MM.1S (cell line): Measurements from ENCODE around the gene CLTC.

Experiments
- DNase-seq: peaks from one replicate; pipeline ENCODE4 v3.0.0-alpha.2; 2015
- H2AFZ ChIP-seq: fragments of 300-600 bp; sonication (generic); 2 replicates; pipeline ENCODE4 v1.6.0; 2016; ENCODE audit warnings: antibody characterized with exemption, low read length
- H3F3A ChIP-seq: fragments of 300-600 bp; sonication (generic); 2 replicates; pipeline ENCODE4 v1.6.1; 2016; ENCODE audit warnings: mild to moderate bottlenecking, antibody characterized with exemption, low read length, moderate library complexity, mixed read lengths; ENCODE audit not compliant: insufficient read depth
- H3K27ac ChIP-seq: fragments of 300-600 bp; sonication (generic); 2 replicates; pipeline ENCODE4 v1.5.1; 2016; ENCODE audit warnings: mild to moderate bottlenecking, low read length
- H3K27me3 ChIP-seq: fragments of 300-600 bp; sonication (generic); replicated peaks from 2 replicates; pipeline ENCODE4 v1.6.0; 2016; ENCODE audit warnings: low read length; ENCODE audit not compliant: insufficient read depth
- H3K36me3 ChIP-seq: fragments of 300-600 bp; sonication (generic); replicated peaks from 2 replicates; pipeline ENCODE4 v1.6.1; 2016; ENCODE audit warnings: mild to moderate bottlenecking, low read length, mixed read lengths; ENCODE audit not compliant: insufficient read depth
- H3K4me1 ChIP-seq: fragments of 300-600 bp; sonication (generic); 2 replicates; pipeline ENCODE4 v1.6.1; 2016; ENCODE audit warnings: low read length, mixed read lengths
- H3K4me2 ChIP-seq: fragments of 300-600 bp; sonication (generic); 2 replicates; pipeline ENCODE4 v1.6.0; 2016; ENCODE audit warnings: low read depth, low read length
- H3K4me3 ChIP-seq: fragments of 300-600 bp; sonication (generic); 2 replicates; pipeline ENCODE4 v1.5.1; 2016; ENCODE audit warnings: low read length, mixed read lengths
- H3K79me2 ChIP-seq: fragments of 300-600 bp; sonication (generic); 2 replicates; pipeline ENCODE4 v1.6.1; 2016; ENCODE audit warnings: mixed run types, low read length, mixed read lengths
- H3K9ac ChIP-seq: fragments of 300-600 bp; sonication (generic); 2 replicates; pipeline ENCODE4 v1.6.1; 2016; ENCODE audit warnings: low read length, mixed read lengths
- H3K9me2 ChIP-seq: fragments of 300-600 bp; sonication (generic); replicated peaks from 2 replicates; pipeline ENCODE4 v1.6.1; 2016; ENCODE audit warnings: mild to moderate bottlenecking, low read length, mixed read lengths; ENCODE audit not compliant: insufficient read depth
- H3K9me3 ChIP-seq: fragments of 300-600 bp; sonication (generic); replicated peaks from 2 replicates; pipeline ENCODE4 v1.6.1; 2016; ENCODE audit warnings: mild to moderate bottlenecking, low read length, mixed read lengths; ENCODE audit not compliant: insufficient read depth
- H4K20me1 ChIP-seq: fragments of 300-600 bp; sonication (generic); 2 replicates; pipeline ENCODE4 v1.6.1; 2016; ENCODE audit warnings: mild to moderate bottlenecking, low read length, moderate library complexity, mixed read lengths; ENCODE audit not compliant: insufficient read depth
- CTCF ChIP-seq: fragments of 300-600 bp; sonication (generic); IDR thresholded peaks from 2 replicates; pipeline ENCODE4 v1.5.1; 2016; ENCODE audit warnings: antibody characterized with exemption, low read length, mixed read lengths
- EZH2 ChIP-seq: fragments of 300-600 bp; sonication (generic); optimal IDR thresholded peaks from 2 replicates; pipeline ENCODE3; 2017; ENCODE audit warnings: low read depth, mild to moderate bottlenecking, antibody characterized with exemption, low read length, mixed read lengths
- EZH2phosphoT487 ChIP-seq: fragments of 300-600 bp; sonication (generic); IDR thresholded peaks from 2 replicates; pipeline ENCODE4 v1.6.1; 2018; ENCODE audit warnings: antibody characterized with exemption, low read length

The CLTC gene

DNA sequence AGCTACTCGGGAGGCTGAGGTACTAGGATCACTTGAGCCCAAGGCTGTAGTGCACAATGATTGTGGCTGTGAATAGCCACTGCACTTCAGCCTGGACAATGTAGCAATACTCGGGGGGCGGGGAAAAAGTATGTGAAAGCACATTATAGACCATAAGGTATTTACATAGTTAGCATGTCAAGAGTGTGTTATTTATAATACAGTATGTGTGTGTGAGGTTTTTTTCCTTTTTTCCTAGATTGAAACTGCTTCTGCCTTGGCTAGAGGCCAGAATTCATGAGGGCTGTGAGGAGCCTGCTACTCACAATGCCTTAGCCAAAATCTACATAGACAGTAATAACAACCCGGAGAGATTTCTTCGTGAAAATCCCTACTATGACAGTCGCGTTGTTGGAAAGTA, 57.0 kb downstream of the CLTC start:
- no peaks in the 10 kb centered on the region for H3K27me3 ChIP-seq
- no peak overlapping the region for H3K9ac ChIP-seq
- peaks cover 36% of the 10 kb centered on the region for H3K79me2 ChIP-seq
- peaks cover 52% of the 10 kb centered on the region for H3K36me3 ChIP-seq
- TF ChIP-seq EZH2: no peak
- no peak for DNase-seq
- no peaks in the 10 kb centered on the region for H3K9me2 ChIP-seq
- no peaks in the 10 kb centered on the region for H3K4me1 ChIP-seq
- no peaks in the 10 kb centered on the region for H4K20me1 ChIP-seq
- no peak overlapping the region for H3K27ac ChIP-seq
- no peaks in the 10 kb centered on the region for H3K9me3 ChIP-seq
- no peak overlapping the region for H2AFZ ChIP-seq
- H3K4me3 ChIP-seq: no peak overlapping the region
- H3K4me2 ChIP-seq: no peak overlapping the region
- H3F3A ChIP-seq: no peaks in the 10 kb centered on the region

DNA sequence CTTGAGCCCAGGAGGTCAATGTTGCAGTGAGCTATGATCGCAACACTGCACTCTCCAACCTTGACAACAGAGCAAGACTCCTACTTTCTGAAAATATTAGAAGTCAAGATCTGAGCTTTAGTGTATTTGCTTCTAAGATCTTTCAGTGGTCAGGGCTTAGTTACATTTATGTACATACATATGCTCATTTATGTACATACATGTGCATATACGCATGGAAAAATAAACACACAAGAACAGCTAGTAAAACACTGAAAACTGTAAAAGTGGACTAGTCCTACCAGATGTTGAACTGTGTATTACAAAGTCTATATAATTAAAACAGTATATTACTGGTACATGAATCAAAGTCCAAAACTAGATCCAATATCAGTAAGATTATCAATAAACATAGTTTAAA, 59.2 kb downstream of the CLTC start:
- H3K27ac ChIP-seq: no peak overlapping the region
- H4K20me1 ChIP-seq: no peaks in the 10 kb centered on the region
- no peak for DNase-seq
- TF ChIP-seq CTCF: no peak
- TF ChIP-seq EZH2phosphoT487: no peak
- TF ChIP-seq EZH2: no peak
- H3F3A ChIP-seq: no peaks in the 10 kb centered on the region
- H3K9me2 ChIP-seq: no peaks in the 10 kb centered on the region
- no peaks in the 10 kb centered on the region for H3K9me3 ChIP-seq
- no peaks in the 10 kb centered on the region for H3K27me3 ChIP-seq
- H3K4me1 ChIP-seq: no peaks in the 10 kb centered on the region
- H3K4me3 ChIP-seq: no peak overlapping the region
- no peak overlapping the region for H3K4me2 ChIP-seq
- peaks cover 37% of the 10 kb centered on the region for H3K79me2 ChIP-seq
- no peak overlapping the region for H3K9ac ChIP-seq
- H3K36me3 ChIP-seq: peaks cover 54% of the 10 kb centered on the region
- no peak overlapping the region for H2AFZ ChIP-seq

GRCh38 chr17:59680314-59680713, 60.6 kb downstream of the CLTC start:
- H3K4me1 ChIP-seq: no peaks in the 10 kb centered on the region
- H3K9ac ChIP-seq: no peak overlapping the region
- H3K9me2 ChIP-seq: no peaks in the 10 kb centered on the region
- H2AFZ ChIP-seq: no peak overlapping the region
- peaks cover 48% of the 10 kb centered on the region for H3K36me3 ChIP-seq
- H3K4me2 ChIP-seq: no peak overlapping the region
- H3K27me3 ChIP-seq: no peaks in the 10 kb centered on the region
- no peak for DNase-seq
- H3K9me3 ChIP-seq: no peaks in the 10 kb centered on the region
- H3K4me3 ChIP-seq: no peak overlapping the region
- H3K79me2 ChIP-seq: peaks cover 35% of the 10 kb centered on the region
- TF ChIP-seq CTCF: no peak
- TF ChIP-seq EZH2phosphoT487: no peak
- no peak for TF ChIP-seq EZH2
- H3F3A ChIP-seq: no peaks in the 10 kb centered on the region
- H4K20me1 ChIP-seq: no peaks in the 10 kb centered on the region
- H3K27ac ChIP-seq: no peak overlapping the region

DNA sequence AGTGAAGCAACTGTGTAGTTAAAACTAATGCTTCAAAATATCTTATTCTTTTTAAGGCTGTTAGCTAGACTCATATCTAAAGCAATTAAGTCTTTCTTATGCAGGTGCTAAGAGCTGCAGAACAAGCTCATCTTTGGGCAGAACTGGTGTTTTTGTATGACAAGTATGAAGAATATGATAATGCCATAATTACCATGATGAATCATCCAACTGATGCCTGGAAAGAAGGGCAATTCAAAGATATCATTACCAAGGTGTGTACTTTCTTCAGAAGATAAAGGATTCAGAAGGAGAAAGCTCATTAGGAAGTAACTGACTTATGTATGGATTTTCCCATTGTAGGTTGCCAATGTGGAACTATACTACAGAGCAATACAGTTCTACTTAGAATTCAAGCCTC, 63.6 kb downstream of the CLTC start:
- peaks cover 45% of the 10 kb centered on the region for H3K79me2 ChIP-seq

More for the DNA sequence above, 63.6 kb downstream of the CLTC start:
- Histone ChIP-seq H2AFZ (no peak overlapping the region), H3K4me2 (no peak overlapping the region), H3K9me3 (no peaks in the 10 kb centered on the region), H3F3A (no peaks in the 10 kb centered on the region; the same call in 1 of the 2 replicates), H3K9ac (no peak overlapping the region), H3K36me3 (peaks cover 50% of the 10 kb centered on the region), H3K9me2 (no peaks in the 10 kb centered on the region), H3K4me1 (no peaks in the 10 kb centered on the region), H4K20me1 (0 out of 2 replicates have a peak, but pooled peaks cover 7% of the 10 kb centered on the region), H3K4me3 (no peak overlapping the region), H3K27ac (no peak overlapping the region), H3K27me3 (no peaks in the 10 kb centered on the region)
- no peak for TF ChIP-seq CTCF
- no peak for TF ChIP-seq EZH2
- TF ChIP-seq EZH2phosphoT487: no peak
- DNase-seq: no peak
